CD4-positive, alpha-beta T cell (primary cell): ENCODE measurements around the gene ZBTB43. TPM values are rescaled to one million over a fixed set of nuclear protein-coding genes. Genes with fewer than 3 reads are reported as not detected.
"Not testable (repeated sequence)": the region's sequence is repeated elsewhere in the genome, so short reads cannot be mapped to it uniquely, and the experiment has no call there.

Experiments used
- ATAC-seq: fragments of 200-7000 bp; cut with Tn5 transposase; one replicate; pipeline ENCODE4 v1.10.0; 2022; ENCODE audit warnings: mild to moderate bottlenecking; ENCODE audit not compliant: poor library complexity
- CTCF ChIA-PET: fragments of 350-600 bp; sonication (Branson Sonifier 250); formaldehyde crosslinking; loops from one replicate; lab custom pipeline; 2021; ENCODE audit warnings: antibody characterized with exemption, inconsistent platforms; lab: Charles Lee
- POLR2A ChIA-PET: fragments of 350-600 bp; sonication (Branson Sonifier 250); formaldehyde crosslinking; loops from one replicate; lab custom pipeline; 2021; ENCODE audit warnings: antibody characterized with exemption, inconsistent platforms; lab: Charles Lee
- DNase-seq, 14 experiments: peaks; one replicate each; pipeline ENCODE4 v3.0.0-alpha.2; 2013 to 2020; ENCODE audit warnings: mixed read lengths in 2 of 14
- H3K27ac ChIP-seq, 2 donors: one replicate each; pipeline versions ENCODE4 v1.5.1 to v1.7.0; 2013; ENCODE audit warnings: low read length in 2 of 2, low read depth in 1 of 2, mild to moderate bottlenecking in 1 of 2
- H3K27me3 ChIP-seq, 2 experiments: 1 replicate in 1 of 2; 2 replicates in 1 of 2; pipeline versions ENCODE4 v1.6.1 to v1.7.0; 2013; ENCODE audit warnings: low read length in 2 of 2, control low read depth in 1 of 2, mild to moderate bottlenecking in 1 of 2, moderate library complexity in 1 of 2; ENCODE audit not compliant: insufficient read depth in 2 of 2, control insufficient read depth in 1 of 2
- H3K36me3 ChIP-seq: one replicate; pipeline ENCODE4 v1.6.1; 2013; ENCODE audit warnings: low read length, control low read depth; ENCODE audit not compliant: insufficient read depth
- H3K4me1 ChIP-seq: one replicate; pipeline ENCODE4 v1.6.1; 2013; ENCODE audit warnings: low read length, control low read depth; ENCODE audit not compliant: insufficient read depth
- H3K4me3 ChIP-seq: one replicate; pipeline ENCODE4 v1.5.1; 2013; ENCODE audit warnings: mild to moderate bottlenecking, low read length, moderate library complexity
- H3K9me3 ChIP-seq, 2 experiments: 1 replicate in 1 of 2; 2 replicates in 1 of 2; pipeline versions ENCODE4 v1.6.1 to v1.7.0; 2013; ENCODE audit warnings: low read length in 2 of 2, mild to moderate bottlenecking in 2 of 2, control low read depth in 1 of 2, moderate library complexity in 1 of 2; ENCODE audit not compliant: control insufficient read depth in 1 of 2, insufficient read depth in 1 of 2
- H3K27ac Mint-ChIP-seq: one replicate; pipeline ENCODE4 v1.8.0; 2020; ENCODE audit warnings: mixed read lengths
- H3K27me3 Mint-ChIP-seq: one replicate; pipeline ENCODE4 v1.8.0; 2021; ENCODE audit warnings: mixed read lengths
- H3K36me3 Mint-ChIP-seq: one replicate; pipeline ENCODE4 v1.8.0; 2021; ENCODE audit warnings: low read depth, mixed read lengths
- H3K4me1 Mint-ChIP-seq: one replicate; pipeline ENCODE4 v1.8.0; 2021; ENCODE audit warnings: low read depth, mixed read lengths
- H3K4me3 Mint-ChIP-seq: one replicate; pipeline ENCODE4 v1.8.0; 2020; ENCODE audit warnings: mild to moderate bottlenecking, mixed read lengths
- H3K9me3 Mint-ChIP-seq: one replicate; pipeline ENCODE4 v1.8.0; 2020; ENCODE audit warnings: mixed read lengths
- CTCF ChIP-seq: fragments of 200-600 bp; IDR thresholded peaks from one replicate; pipeline ENCODE4 v1.8.0; 2022; ENCODE audit warnings: antibody characterized with exemption, mild to moderate bottlenecking
- intact Hi-C, 2 experiments: fragments of 100-400 bp; cut with DNase I in 1 of 2; cut with micrococcal nuclease in 1 of 2; formaldehyde crosslinking; loops; one replicate each; pipeline versions ENCODE4 v1.15.1 to v1.9.0; 2023 to 2025; cut with DNase I, micrococcal nuclease
- total RNA-seq, 174 experiments: library from RNA in 2 of 174; stranded (reverse) in 2 of 174; gene quantifications; one replicate each; pipeline ENCODE4 v1.2.3 and lab custom pipeline; 2021 to 2026

ZBTB43 gene
- total RNA-seq, 2 experiments from 2014 or later = 47.7 to 50.8 TPM

- no peaks in the 10 kb centered on the region for H3K9me3 ChIP-seq
- DNase-seq (no peak), ATAC-seq (no peak)
- H3K27ac ChIP-seq = no peak overlapping the region
- H3K4me3 Mint-ChIP-seq = no peak overlapping the region
- POLR2A ChIA-PET = no interaction called here
- peaks cover 68% of the 10 kb centered on the region for H3K4me1 Mint-ChIP-seq
- TF ChIP-seq CTCF = no peak
- CTCF ChIA-PET = no interaction called here
- H3K4me1 ChIP-seq = peaks cover 19% of the 10 kb centered on the region
- H3K36me3 ChIP-seq = peaks cover 28% of the 10 kb centered on the region
- no peak overlapping the region for H3K27ac Mint-ChIP-seq
- H3K36me3 Mint-ChIP-seq = peaks cover 75% of the 10 kb centered on the region
- H3K4me3 ChIP-seq = no peak overlapping the region
- H3K27me3 Mint-ChIP-seq = no peaks in the 10 kb centered on the region
- H3K27me3 ChIP-seq = no peaks in the 10 kb centered on the region
- no peaks in the 10 kb centered on the region for H3K9me3 Mint-ChIP-seq
- intact Hi-C loops = loop anchor here in 1 of 2 experiments (5.0 kb wide), 1 partner anchor 1547 kb away; the partner anchor contains the start of gene GAPVD1
These were observed 4.2 kb downstream of the ZBTB43 start for GRCh38 chr9:126809068-126809467.

DNA sequence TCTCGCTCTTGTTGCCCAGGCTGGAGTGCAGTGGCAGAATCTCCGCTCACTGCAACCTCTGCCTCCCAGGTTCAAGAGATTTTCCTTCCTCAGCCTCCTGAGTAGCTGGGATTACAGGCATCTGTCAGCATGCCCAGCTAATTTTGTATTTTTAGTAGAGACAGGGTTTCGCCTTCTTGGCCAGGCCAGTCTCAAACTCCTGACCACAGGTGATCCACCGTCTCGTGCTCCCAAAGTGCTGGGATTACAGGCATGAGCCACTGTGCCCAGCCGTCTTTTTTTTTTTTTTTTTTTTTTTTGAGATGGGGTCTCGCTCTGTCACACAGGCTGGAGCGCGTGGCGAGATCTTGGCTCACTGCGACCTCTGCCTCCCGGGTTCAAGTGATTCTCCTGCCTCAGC lies 5.4 kb downstream of the ZBTB43 start:
- ATAC-seq, POLR2A ChIA-PET, H3K9me3 ChIP-seq, H3K27ac Mint-ChIP-seq, H3K27me3 Mint-ChIP-seq, intact Hi-C loops, DNase-seq, H3K4me3 ChIP-seq, H3K27me3 ChIP-seq, CTCF ChIA-PET, H3K4me3 Mint-ChIP-seq, H3K9me3 Mint-ChIP-seq, H3K27ac ChIP-seq: not testable (repeated sequence)
- Histone ChIP-seq H3K4me1 (peaks cover 11% of the 10 kb centered on the region), H3K36me3 (peaks cover 31% of the 10 kb centered on the region)
- peaks cover 82% of the 10 kb centered on the region for H3K36me3 Mint-ChIP-seq
- H3K4me1 Mint-ChIP-seq = peaks cover 65% of the 10 kb centered on the region

GRCh38 chr9:126813072-126813471 lies 8.2 kb downstream of the ZBTB43 start:
- ChIA-PET POLR2A (interaction anchor here (0.7 kb wide), 1 partner anchor 52 kb away, joined by 3 read pairs; no protein-coding TSS in a partner anchor), CTCF (no interaction called here)
- no peak overlapping the region for H3K4me3 Mint-ChIP-seq
- ATAC-seq (no peak), DNase-seq (no peak)
- H3K9me3 Mint-ChIP-seq = peaks cover 14% of the 10 kb centered on the region
- H3K9me3 ChIP-seq = peaks cover 10 to 11% of the 10 kb centered on the region in 2 experiments
- no peak overlapping the region for H3K27ac Mint-ChIP-seq
- H3K36me3 Mint-ChIP-seq = peaks cover 89% of the 10 kb centered on the region
- H3K27me3 ChIP-seq = no peaks in the 10 kb centered on the region
- peaks cover 51% of the 10 kb centered on the region for H3K4me1 Mint-ChIP-seq
- intact Hi-C loops = no loop called here
- no peaks in the 10 kb centered on the region for H3K4me1 ChIP-seq
- H3K27ac ChIP-seq = no peak overlapping the region
- H3K36me3 ChIP-seq = peaks cover 43% of the 10 kb centered on the region
- TF ChIP-seq CTCF = no peak
- H3K27me3 Mint-ChIP-seq = no peaks in the 10 kb centered on the region
- no peak overlapping the region for H3K4me3 ChIP-seq

DNA sequence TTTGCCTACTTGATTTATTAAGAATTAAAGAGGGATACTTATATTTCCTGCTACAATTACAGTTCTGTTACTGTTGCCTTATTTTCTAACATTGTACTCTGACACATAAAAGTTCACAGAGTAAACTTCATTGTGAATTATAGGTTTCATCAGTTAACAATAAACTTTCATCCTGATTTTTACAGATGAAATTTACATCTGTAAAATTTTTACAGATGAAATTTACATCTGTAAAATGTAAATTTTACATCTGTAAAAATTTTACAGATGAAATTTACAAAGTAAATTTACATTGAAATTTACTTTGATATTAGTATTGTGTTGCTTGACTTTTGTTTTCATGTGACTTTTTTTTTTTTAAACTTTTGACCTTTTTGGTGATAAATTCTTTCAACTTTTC lies 9.3 kb downstream of the ZBTB43 start:
- intact Hi-C loops = no loop called here
- no peak for TF ChIP-seq CTCF
- H3K27ac Mint-ChIP-seq = no peak overlapping the region
- Histone ChIP-seq H3K9me3 (peaks cover 14 to 19% of the 10 kb centered on the region in 2 experiments), H3K27ac (no peak overlapping the region), H3K4me3 (no peak overlapping the region), H3K27me3 (no peaks in the 10 kb centered on the region), H3K36me3 (peaks cover 53% of the 10 kb centered on the region), H3K4me1 (no peaks in the 10 kb centered on the region)
- no peak for ATAC-seq
- POLR2A ChIA-PET = no interaction called here
- H3K4me1 Mint-ChIP-seq = peaks cover 41% of the 10 kb centered on the region
- H3K9me3 Mint-ChIP-seq = peaks cover 19% of the 10 kb centered on the region
- H3K36me3 Mint-ChIP-seq = peaks cover 89% of the 10 kb centered on the region
- H3K27me3 Mint-ChIP-seq = no peaks in the 10 kb centered on the region
- no peak overlapping the region for H3K4me3 Mint-ChIP-seq
- DNase-seq = no peak
- CTCF ChIA-PET = no interaction called here

GRCh38 chr9:126817615-126818014 lies 12.8 kb downstream of the ZBTB43 start:
- H3K4me1 ChIP-seq, H3K4me3 Mint-ChIP-seq, POLR2A ChIA-PET, H3K27ac Mint-ChIP-seq, ATAC-seq, DNase-seq, H3K4me3 ChIP-seq, H3K27ac ChIP-seq, intact Hi-C loops, H3K27me3 Mint-ChIP-seq, CTCF ChIA-PET, H3K27me3 ChIP-seq: not testable (repeated sequence)
- H3K9me3 ChIP-seq = peaks cover 20 to 29% of the 10 kb centered on the region in 2 experiments
- peaks cover 36% of the 10 kb centered on the region for H3K4me1 Mint-ChIP-seq
- H3K36me3 Mint-ChIP-seq = peaks cover 100% of the 10 kb centered on the region
- H3K9me3 Mint-ChIP-seq = peaks cover 19% of the 10 kb centered on the region
- H3K36me3 ChIP-seq = peaks cover 57% of the 10 kb centered on the region
